T-helper 2 cell treated with Interferon-gamma antibody and Interleukin-4, amounts not matched to agents 5 μg/mL and 100 μg/mL, for 36 hours (primary cell): ENCODE measurements around the gene CFAP161.

ENCODE experiments used
- DNase-seq: peaks from one replicate; pipeline ENCODE4 v3.0.0; 2021; ENCODE audit warnings: low spot score
- H3K27ac Mint-ChIP-seq: one replicate; pipeline ENCODE4 v1.8.0; 2021; ENCODE audit warnings: mild to moderate bottlenecking, mixed read lengths
- H3K27me3 Mint-ChIP-seq: one replicate; pipeline ENCODE4 v1.8.0; 2021; ENCODE audit warnings: low read depth, mixed read lengths
- H3K36me3 Mint-ChIP-seq: one replicate; pipeline ENCODE4 v1.8.0; 2021; ENCODE audit warnings: low read depth, mixed read lengths
- H3K4me1 Mint-ChIP-seq: one replicate; pipeline ENCODE4 v1.8.0; 2021; ENCODE audit warnings: low read depth, mixed read lengths
- H3K4me3 Mint-ChIP-seq: one replicate; pipeline ENCODE4 v1.8.0; 2022; ENCODE audit warnings: mild to moderate bottlenecking, moderate library complexity, mixed read lengths
- H3K9me3 Mint-ChIP-seq: one replicate; pipeline ENCODE4 v1.8.0; 2021; ENCODE audit warnings: mixed read lengths

Gene CFAP161, protein sequence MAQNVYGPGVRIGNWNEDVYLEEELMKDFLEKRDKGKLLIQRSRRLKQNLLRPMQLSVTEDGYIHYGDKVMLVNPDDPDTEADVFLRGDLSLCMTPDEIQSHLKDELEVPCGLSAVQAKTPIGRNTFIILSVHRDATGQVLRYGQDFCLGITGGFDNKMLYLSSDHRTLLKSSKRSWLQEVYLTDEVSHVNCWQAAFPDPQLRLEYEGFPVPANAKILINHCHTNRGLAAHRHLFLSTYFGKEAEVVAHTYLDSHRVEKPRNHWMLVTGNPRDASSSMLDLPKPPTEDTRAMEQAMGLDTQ

DNA sequence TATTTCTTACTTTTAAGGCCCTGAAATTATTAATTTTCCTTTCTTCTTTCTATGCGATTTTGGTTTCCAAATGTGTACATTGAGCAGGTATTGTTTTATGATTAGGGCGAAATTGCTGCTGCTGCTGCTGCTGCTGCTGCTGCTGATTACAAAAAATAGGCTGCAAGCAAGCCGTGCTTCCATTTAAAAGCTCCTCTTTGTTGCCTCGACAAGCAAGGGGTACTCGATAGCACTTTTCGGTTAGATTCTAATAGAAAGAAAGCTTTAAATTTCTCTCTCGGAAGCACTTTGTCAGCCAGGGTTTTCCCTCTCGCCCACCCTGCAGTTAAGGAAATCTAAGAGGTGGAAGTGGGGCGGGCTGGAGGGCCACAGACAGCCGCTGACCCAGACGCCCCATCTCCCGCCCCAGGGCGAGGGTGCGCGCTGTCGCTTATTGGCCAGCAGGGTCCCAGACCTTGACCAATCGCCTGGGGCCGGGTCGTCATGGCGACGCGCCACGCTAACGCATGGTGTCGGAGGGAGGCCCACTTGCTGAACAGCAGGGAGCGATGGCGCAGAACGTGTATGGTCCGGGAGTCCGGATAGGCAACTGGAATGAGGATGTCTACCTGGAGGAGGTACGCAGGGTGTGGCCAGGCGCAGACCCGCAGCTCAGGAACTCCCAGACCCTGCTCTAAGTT lies at the start of gene CFAP161:
TSS of gene CFAP161 (plus strand) at position 489 of the 680 bp plus-strand sequence. CDS start at position 549, 60 bp downstream.
- H3K4me1 Mint-ChIP-seq = peaks cover 3% of the 10 kb centered on the region

DNA sequence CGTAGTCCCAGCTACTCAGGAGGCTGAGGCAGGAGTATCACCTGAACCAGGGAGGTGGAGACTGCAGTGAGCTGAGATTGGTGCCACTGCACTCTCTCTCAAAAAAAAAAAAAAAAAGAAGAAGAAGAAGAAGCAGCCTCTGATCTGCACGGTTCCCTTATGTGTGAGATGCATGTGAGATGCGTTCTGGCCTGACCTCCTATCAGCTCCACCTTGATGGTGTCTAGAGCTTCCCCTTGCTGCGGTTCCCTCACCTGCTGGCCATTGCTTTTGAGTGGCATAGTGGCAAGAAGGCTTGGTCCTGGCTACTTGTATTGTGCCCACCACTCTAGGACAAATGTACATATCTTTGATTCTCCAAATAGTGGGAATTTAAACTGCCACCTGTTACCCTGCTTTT lies 49.4 kb upstream of the CFAP161 start:
- H3K4me3 Mint-ChIP-seq = no peak overlapping the region
- H3K4me1 Mint-ChIP-seq = peaks cover 10% of the 10 kb centered on the region
- DNase-seq = no peak
- H3K36me3 Mint-ChIP-seq = no peaks in the 10 kb centered on the region
- no peaks in the 10 kb centered on the region for H3K9me3 Mint-ChIP-seq
- no peak overlapping the region for H3K27ac Mint-ChIP-seq
- H3K27me3 Mint-ChIP-seq = peaks cover 22% of the 10 kb centered on the region

More for the DNA sequence above, at the start of gene CFAP161:
- Mint-ChIP-seq H3K4me3 (peak within 1 kb of the TSS; percentile 40), H3K9me3 (no peaks in the 10 kb centered on the region), H3K27ac (no peak within 1 kb of the TSS), H3K36me3 (no peaks in the 10 kb centered on the region), H3K27me3 (peaks cover 61% of the 10 kb centered on the region)
- DNase-seq = peak; percentile 22

DNA sequence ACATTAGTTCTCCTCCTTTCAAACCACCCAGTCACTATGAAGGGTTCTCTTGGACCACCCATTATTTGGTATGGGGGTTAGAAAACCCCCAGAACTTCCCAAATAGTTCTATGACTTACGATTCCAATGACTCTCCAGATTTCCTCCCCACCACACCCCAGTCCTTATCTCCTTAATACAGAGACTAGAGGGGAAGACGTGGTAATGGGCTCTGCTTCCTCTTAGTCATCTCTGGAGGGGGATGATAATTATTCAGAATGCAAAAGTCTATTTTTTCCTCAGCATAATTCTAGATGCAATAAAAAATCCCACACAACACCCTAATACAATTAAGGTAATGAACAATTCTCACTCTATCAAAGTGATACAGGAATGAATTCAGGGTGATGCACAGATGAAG lies 48.9 kb upstream of the CFAP161 start:
- Mint-ChIP-seq H3K27me3 (peaks cover 26% of the 10 kb centered on the region), H3K27ac (no peak overlapping the region)
- no peak for DNase-seq

DNA sequence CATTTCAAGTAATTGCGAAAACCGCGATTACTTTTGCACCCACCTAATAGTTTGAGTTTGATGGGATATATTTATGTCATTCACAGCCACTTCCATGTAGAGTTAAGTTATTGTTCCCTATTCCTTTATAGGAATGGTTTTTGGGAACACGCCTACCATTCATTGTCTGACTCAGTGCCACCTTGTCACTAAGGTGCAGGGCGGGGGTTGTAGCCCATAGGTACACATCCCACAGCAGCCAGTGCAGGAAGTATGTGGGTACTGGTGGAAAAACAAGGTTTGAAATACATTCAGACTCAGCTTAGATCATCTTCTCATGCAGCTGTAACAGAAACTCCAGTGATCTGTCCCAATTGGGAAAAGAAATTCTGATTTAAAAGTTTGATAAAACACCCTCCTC lies 48.2 kb upstream of the CFAP161 start:
- no peak for DNase-seq
- no peak overlapping the region for H3K4me3 Mint-ChIP-seq
- peaks cover 22% of the 10 kb centered on the region for H3K27me3 Mint-ChIP-seq
- peaks cover 10% of the 10 kb centered on the region for H3K4me1 Mint-ChIP-seq
- no peaks in the 10 kb centered on the region for H3K9me3 Mint-ChIP-seq
- H3K36me3 Mint-ChIP-seq = no peaks in the 10 kb centered on the region
- H3K27ac Mint-ChIP-seq = no peak overlapping the region

More for the DNA sequence above, 48.9 kb upstream of the CFAP161 start:
- Mint-ChIP-seq H3K4me3 (no peak overlapping the region), H3K9me3 (no peaks in the 10 kb centered on the region), H3K4me1 (peaks cover 10% of the 10 kb centered on the region), H3K36me3 (no peaks in the 10 kb centered on the region)

DNA sequence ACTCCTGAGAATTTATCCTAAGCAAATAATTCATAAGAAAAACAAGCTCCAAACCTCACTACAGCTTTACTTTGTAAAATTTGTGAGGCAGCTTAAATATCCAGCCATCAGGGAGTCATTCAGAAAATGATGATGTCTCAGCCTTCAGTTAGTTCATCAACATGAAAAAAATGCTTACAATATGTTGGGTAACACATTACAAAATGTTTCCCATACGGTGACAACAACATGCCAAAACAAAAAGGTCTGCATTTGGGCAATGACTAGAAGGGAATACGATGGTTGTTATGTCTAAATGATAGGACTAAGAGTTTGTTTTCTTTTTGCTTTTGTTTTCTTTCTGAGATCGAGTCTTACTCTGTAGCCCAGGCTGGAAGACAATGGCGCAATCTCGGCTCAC lies 47.0 kb upstream of the CFAP161 start:
- Mint-ChIP-seq H3K27ac (no peak overlapping the region), H3K27me3 (peaks cover 24% of the 10 kb centered on the region), H3K9me3 (no peaks in the 10 kb centered on the region), H3K4me1 (peaks cover 10% of the 10 kb centered on the region), H3K36me3 (no peaks in the 10 kb centered on the region), H3K4me3 (no peak overlapping the region)
- DNase-seq = no peak

DNA sequence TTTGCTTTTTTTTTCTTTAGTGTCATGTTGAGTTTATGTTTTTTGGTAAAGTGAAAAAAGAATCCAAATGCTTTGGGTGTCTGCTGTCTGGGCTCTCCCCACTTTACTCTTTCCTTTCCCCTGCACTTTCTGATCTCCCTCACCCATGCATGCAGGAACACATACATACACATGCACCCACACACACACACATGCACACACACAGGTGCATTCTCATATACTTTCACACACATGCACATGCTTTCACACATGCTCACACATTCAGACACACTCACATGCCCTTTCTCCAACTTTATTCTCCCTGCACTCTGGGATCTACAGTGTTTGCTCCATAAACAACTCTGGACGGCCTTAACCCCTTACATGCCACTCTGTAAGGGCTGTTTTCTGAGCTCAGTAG lies 46.4 kb upstream of the CFAP161 start:
- Mint-ChIP-seq H3K27ac (no peak overlapping the region), H3K27me3 (peaks cover 29% of the 10 kb centered on the region), H3K36me3 (no peaks in the 10 kb centered on the region), H3K9me3 (no peaks in the 10 kb centered on the region), H3K4me3 (no peak overlapping the region), H3K4me1 (peaks cover 13% of the 10 kb centered on the region)
- DNase-seq = no peak

DNA sequence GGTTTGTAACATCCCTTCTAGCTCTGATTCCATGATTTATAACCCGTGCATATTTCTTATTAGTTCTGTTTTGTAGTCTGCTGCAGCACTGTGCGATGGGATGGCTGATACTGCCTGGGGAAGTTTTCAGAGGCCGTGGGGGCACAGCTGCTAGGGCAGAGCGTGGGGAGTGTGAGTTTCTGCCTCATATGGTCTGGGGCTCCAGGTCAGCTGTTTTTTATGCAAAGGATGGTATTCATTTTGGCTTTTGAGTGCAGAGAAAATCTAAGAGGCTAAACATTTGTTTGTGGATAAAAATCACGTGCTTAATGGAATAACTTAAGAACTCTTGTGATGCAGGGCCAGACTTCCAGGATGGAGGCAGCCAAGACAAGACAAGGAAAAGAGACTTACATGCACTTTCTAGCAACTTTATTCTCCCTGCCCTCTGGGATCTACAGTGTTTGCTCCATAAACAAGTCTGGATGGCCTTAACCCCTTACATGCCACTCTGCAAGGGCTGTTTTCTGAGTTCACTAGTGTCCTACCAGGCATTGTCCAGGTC lies 45.5 kb upstream of the CFAP161 start:
- DNase-seq = no peak
- H3K27me3 Mint-ChIP-seq = peaks cover 31% of the 10 kb centered on the region
- H3K4me3 Mint-ChIP-seq = no peak overlapping the region
- no peak overlapping the region for H3K27ac Mint-ChIP-seq
- H3K4me1 Mint-ChIP-seq = peaks cover 13% of the 10 kb centered on the region
- H3K36me3 Mint-ChIP-seq = no peaks in the 10 kb centered on the region
- no peaks in the 10 kb centered on the region for H3K9me3 Mint-ChIP-seq

DNA sequence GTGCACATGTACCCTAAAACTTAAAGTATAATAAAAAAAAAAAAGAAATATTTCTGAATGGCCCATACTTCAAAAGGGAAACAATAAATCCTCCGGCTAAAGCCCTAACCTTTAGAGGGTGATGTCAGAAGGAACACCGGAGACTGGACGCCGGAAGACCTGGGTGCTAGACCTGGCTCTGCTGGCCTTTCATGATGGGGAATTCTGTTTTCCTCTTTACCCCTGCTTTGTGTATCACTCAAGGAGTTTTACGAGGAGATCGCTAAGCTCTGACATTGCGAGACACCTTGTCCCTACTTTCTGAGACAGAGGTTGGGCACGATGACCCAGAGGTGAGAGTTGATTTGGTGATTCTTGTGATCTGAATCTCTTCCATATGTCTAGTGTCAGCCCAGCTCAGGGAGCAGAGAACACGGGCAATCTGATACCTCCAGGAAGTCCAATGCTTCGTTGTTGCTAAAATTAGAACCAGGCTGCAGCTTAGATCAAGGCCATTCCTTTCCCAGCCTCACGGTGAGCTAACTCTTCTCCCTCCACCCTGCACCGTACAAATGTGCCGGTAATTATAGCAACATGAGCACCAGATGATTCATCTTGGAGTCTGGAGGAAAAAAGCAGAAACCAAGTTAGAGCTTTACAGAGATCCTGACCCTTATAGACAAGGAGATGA lies 42.0 kb upstream of the CFAP161 start:
- Mint-ChIP-seq H3K36me3 (no peaks in the 10 kb centered on the region), H3K9me3 (no peaks in the 10 kb centered on the region), H3K4me3 (no peak overlapping the region), H3K27me3 (peaks cover 40% of the 10 kb centered on the region), H3K27ac (no peak overlapping the region), H3K4me1 (peaks cover 3% of the 10 kb centered on the region)
- DNase-seq = no peak

DNA sequence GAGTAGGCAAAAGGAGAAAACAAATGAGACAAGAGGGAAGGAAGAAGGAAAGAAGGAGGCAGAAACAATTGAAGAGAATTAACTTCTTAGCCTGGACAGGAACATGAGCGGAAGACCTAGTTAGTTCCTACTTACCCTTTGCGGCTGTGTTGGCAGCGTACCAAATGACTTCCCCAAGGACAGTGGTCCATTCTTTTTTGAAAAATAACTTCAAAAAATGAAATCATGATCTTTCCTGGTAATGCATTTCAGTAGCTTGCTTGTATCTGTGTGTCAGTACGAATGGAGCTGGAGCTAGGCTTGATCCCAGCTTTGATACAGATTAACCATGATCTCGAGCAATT lies 41.5 kb upstream of the CFAP161 start:
- no peak overlapping the region for H3K27ac Mint-ChIP-seq
- H3K9me3 Mint-ChIP-seq = no peaks in the 10 kb centered on the region
- no peaks in the 10 kb centered on the region for H3K36me3 Mint-ChIP-seq
- DNase-seq = no peak
- H3K4me1 Mint-ChIP-seq = peaks cover 3% of the 10 kb centered on the region
- no peak overlapping the region for H3K4me3 Mint-ChIP-seq
- H3K27me3 Mint-ChIP-seq = peaks cover 44% of the 10 kb centered on the region

DNA sequence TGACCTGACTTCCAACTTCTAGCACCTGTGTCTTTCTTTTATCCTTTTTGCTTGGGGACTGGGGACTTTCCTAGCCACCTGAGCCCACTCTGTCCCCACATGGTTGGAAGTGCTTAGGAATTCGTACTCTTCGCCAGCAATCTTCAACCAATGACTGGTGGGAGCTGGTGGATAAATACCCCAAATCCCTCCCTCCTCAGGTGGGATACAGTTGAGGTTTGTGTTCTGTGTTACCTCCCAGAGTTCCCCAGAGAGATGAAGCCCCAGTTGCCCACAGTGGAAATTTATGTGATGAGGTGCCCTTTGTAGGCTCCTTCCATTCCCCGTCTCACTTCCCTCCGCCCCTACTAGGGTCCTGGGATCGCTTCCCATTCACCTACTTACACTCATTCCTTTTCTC lies 40.1 kb upstream of the CFAP161 start:
- no peak for DNase-seq
- Mint-ChIP-seq H3K4me3 (no peak overlapping the region), H3K27ac (no peak overlapping the region)

DNA sequence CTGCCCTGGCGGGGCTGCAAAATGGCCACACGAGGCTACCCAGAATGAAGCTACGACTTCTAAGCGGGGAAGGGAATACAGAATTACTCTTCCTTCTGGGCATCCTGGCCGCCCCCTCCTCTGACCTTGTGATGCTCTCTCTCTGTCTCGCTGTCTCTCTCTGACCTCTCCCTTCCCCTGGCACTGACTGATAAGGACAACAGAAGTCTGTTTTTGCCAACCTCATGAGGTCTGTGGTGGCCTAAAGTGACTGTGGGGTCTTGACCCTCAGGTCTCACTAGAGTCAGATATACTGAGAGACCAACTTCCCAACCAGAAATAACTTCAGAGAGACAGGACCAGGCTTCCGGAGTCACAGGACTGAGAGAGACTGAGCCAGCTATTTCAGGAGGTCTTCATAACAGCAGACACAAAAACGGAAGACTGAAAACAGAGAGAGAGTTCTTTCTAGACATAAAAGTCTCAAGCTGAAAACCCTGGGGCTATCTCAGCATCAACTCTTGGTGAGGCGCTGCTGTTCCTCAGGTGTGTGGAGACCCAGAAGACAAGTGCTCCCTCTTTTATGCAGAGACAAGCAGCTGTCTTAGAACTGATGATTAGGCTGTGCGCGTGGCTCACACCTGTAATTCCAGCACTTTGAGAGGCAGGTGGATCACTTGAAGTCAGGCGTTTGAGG lies 38.2 kb upstream of the CFAP161 start:
- H3K4me1 Mint-ChIP-seq = peaks cover 17% of the 10 kb centered on the region
- H3K4me3 Mint-ChIP-seq = no peak overlapping the region
- H3K36me3 Mint-ChIP-seq = no peaks in the 10 kb centered on the region
- no peaks in the 10 kb centered on the region for H3K9me3 Mint-ChIP-seq
- no peak overlapping the region for H3K27ac Mint-ChIP-seq
- DNase-seq = no peak
- H3K27me3 Mint-ChIP-seq = peaks cover 56% of the 10 kb centered on the region

More for the DNA sequence above, 40.1 kb upstream of the CFAP161 start:
- H3K4me1 Mint-ChIP-seq = peaks cover 12% of the 10 kb centered on the region
- no peaks in the 10 kb centered on the region for H3K9me3 Mint-ChIP-seq
- H3K27me3 Mint-ChIP-seq = peaks cover 50% of the 10 kb centered on the region
- H3K36me3 Mint-ChIP-seq = no peaks in the 10 kb centered on the region

DNA sequence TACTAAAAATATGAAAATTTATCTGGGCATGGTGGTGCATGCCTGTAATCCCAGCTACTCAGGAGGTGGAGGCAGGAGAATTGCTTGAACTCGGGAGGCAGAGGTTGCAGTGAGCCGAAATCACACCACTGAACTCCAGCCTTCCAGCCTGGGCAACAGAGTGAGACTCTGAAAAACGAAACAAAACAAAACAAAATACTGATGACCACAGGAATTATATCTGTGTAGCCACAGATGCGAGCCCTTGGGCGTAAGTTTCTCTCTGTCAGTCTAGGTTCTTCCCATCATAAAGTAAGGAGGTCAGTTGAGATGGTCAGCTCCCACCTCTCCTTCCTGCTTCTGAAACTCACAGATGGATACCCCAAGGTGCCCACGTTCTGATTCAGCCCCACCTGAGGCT lies 37.7 kb upstream of the CFAP161 start:
- Mint-ChIP-seq H3K27me3 (peaks cover 56% of the 10 kb centered on the region), H3K4me1 (peaks cover 17% of the 10 kb centered on the region), H3K36me3 (no peaks in the 10 kb centered on the region), H3K27ac (no peak overlapping the region), H3K9me3 (no peaks in the 10 kb centered on the region), H3K4me3 (no peak overlapping the region)
- no peak for DNase-seq

DNA sequence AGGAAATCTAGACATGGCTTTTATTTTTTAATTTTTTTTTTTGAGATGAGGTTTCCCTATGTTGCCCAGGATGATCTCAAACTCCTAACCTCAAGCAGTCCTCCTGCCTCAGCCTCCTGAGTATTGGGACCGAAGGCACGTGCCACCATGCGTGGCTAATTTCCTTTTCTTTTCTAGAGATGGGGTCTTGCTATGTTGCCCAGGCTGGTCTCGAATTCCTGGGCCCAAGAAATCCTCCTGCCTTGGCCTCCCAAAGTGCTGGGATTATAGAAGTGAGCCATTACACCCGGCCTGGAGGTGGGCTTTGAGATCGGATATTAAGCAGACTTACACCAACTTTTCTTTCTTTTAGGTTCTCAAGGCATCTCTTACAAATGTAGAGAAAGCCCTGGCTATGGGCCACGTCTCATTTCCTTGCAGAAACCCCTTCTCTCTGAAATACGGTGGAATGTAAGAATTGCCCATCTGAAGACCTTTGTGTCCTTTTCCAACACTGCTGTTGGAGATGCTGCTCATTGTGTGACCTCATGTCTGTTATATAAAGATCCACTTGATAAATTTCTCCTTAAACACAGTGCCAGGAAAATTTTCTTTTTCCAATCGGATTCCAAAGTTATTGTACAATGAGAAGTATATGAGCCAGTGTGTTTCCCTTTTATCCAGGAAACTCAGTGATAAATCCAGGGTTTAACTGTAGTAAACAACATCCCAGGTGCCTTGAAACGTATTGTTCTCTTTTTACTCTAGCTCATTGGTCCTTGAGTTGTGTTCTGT lies 36.8 kb upstream of the CFAP161 start:
- DNase-seq = no peak
- H3K4me3 Mint-ChIP-seq = no peak overlapping the region
- H3K27me3 Mint-ChIP-seq = peaks cover 58% of the 10 kb centered on the region
- H3K4me1 Mint-ChIP-seq = peaks cover 16% of the 10 kb centered on the region
- H3K27ac Mint-ChIP-seq = no peak overlapping the region
- no peaks in the 10 kb centered on the region for H3K9me3 Mint-ChIP-seq
- H3K36me3 Mint-ChIP-seq = no peaks in the 10 kb centered on the region
